HCT116 (cell line): ENCODE data around the gene HARBI1. TPM values are rescaled to one million over a fixed set of nuclear protein-coding genes. Genes with fewer than 3 reads are reported as not detected.

Source experiments
- ATAC-seq: fragments of 200-7000 bp; cut with Tn5 transposase; 2 replicates; pipeline ENCODE4 v1.9.1; 2020; ENCODE audit warnings: mild to moderate bottlenecking, moderate library complexity
- BruUV-seq: library from RNA; stranded (reverse); fragments of 400-500 nt; replicated peaks from 2 replicates; lab custom pipeline; 2021; lab: Mats Ljungman, UMichigan
- CTCF ChIA-PET: fragments of 300-600 bp; sonication (Branson Sonifier 250); formaldehyde crosslinking; loops from one replicate; lab custom pipeline; 2021; ENCODE audit warnings: antibody characterized with exemption; lab: Charles Lee
- POLR2A ChIA-PET: fragments of 300-600, 350-600 bp; sonication (Branson Sonifier 250); formaldehyde crosslinking; loops from one replicate; lab custom pipeline; 2021; ENCODE audit warnings: antibody characterized with exemption; lab: Charles Lee
- RAD21 ChIA-PET, 2 experiments: fragments of 300-600 bp; sonication (Branson Sonifier 250); formaldehyde crosslinking; loops; one replicate each; lab custom pipeline; 2023; ENCODE audit warnings: low total read pairs in 2 of 2; ENCODE audit not compliant: uncharacterized antibody in 2 of 2, unreplicated experiment in 2 of 2, low non-redundant PET in 1 of 2; lab: Charles Lee
- DNase-seq: peaks from one replicate; pipeline ENCODE4 v3.0.0-alpha.2; 2010; ENCODE audit warnings: low read depth, low spot score
- H2AFZ ChIP-seq: fragments of 200-600 bp; shearing (Covaris generic), sonication (generic); 2 replicates; pipeline ENCODE4 v1.6.1; 2017; ENCODE audit warnings: low read depth, mixed run types, mixed read lengths, antibody characterized with exemption, low read length; ENCODE audit not compliant: poor library complexity, severe bottlenecking
- H3K27ac ChIP-seq: 2 replicates; pipeline ENCODE4 v1.5.1; 2012; ENCODE audit warnings: low read depth, low read length
- H3K27me3 ChIP-seq: fragments of 200-600 bp; sonication (generic); 2 replicates; pipeline ENCODE4 v1.6.1; 2016; ENCODE audit warnings: mixed run types, low read length, mixed read lengths; ENCODE audit not compliant: insufficient read depth
- H3K36me3 ChIP-seq, 2 experiments: fragments of 200-500 bp in 1 of 2; fragments of 200-600 bp in 1 of 2; sonication (Bioruptor generic) in 1 of 2; sonication (generic) in 1 of 2; 2 replicates each; pipeline versions ENCODE4 v1.5.1 to v1.6.1; 2014 to 2016; ENCODE audit warnings: low read length in 2 of 2, inconsistent platforms in 1 of 2, mixed read lengths in 1 of 2, mixed run types in 1 of 2; ENCODE audit not compliant: insufficient read depth in 2 of 2, control insufficient read depth in 1 of 2
- H3K4me1 ChIP-seq, 2 experiments: fragments of 200-600 bp in 1 of 2; sonication (generic) in 1 of 2; 2 replicates each; pipeline versions ENCODE4 v1.5.1 to v1.6.1; 2012 to 2017; ENCODE audit warnings: low read length in 2 of 2, inconsistent platforms in 1 of 2, mild to moderate bottlenecking in 1 of 2, mixed read lengths in 1 of 2, mixed run types in 1 of 2, moderate library complexity in 1 of 2; ENCODE audit not compliant: insufficient read depth in 2 of 2, control insufficient read depth in 1 of 2
- H3K4me2 ChIP-seq: fragments of 200-600 bp; sonication (generic); 2 replicates; pipeline ENCODE4 v1.6.1; 2017; ENCODE audit warnings: mixed run types, low read length, mixed read lengths
- H3K4me3 ChIP-seq, 2 experiments: fragments of 200-600 bp in 1 of 2; sonication (generic) in 1 of 2; replicated peaks in 1 of 2; 2 replicates each; pipeline ENCODE4 v1.5.1; 2011 to 2016; ENCODE audit warnings: low read length in 2 of 2, control low read depth in 1 of 2, low read depth in 1 of 2, mild to moderate bottlenecking in 1 of 2, mixed read lengths in 1 of 2, mixed run types in 1 of 2
- H3K79me2 ChIP-seq: fragments of 200-600 bp; sonication (generic); 2 replicates; pipeline ENCODE4 v1.6.1; 2017; ENCODE audit warnings: mild to moderate bottlenecking, mixed run types, low read length, moderate library complexity, mixed read lengths; ENCODE audit not compliant: insufficient read depth
- H3K9ac ChIP-seq: fragments of 200-600 bp; sonication (generic); 2 replicates; pipeline ENCODE4 v1.6.1; 2016; ENCODE audit warnings: low read length, mixed read lengths
- H3K9me2 ChIP-seq: fragments of 200-600 bp; sonication (generic), shearing (Covaris generic); 2 replicates; pipeline ENCODE4 v1.6.1; 2017; ENCODE audit warnings: mixed run types, mild to moderate bottlenecking, moderate library complexity; ENCODE audit not compliant: insufficient read depth
- H3K9me3 ChIP-seq, 2 experiments: fragments of 200-500 bp in 1 of 2; fragments of 200-600 bp in 1 of 2; sonication (Bioruptor generic) in 1 of 2; sonication (generic) in 1 of 2; 2 replicates each; pipeline ENCODE4 v1.6.1; 2014 to 2017; ENCODE audit warnings: low read length in 2 of 2, mixed read lengths in 2 of 2, inconsistent platforms in 1 of 2, low read depth in 1 of 2, mild to moderate bottlenecking in 1 of 2, mixed run types in 1 of 2, moderate library complexity in 1 of 2; ENCODE audit not compliant: control insufficient read depth in 1 of 2, insufficient read depth in 1 of 2
- H4K20me1 ChIP-seq: fragments of 200-600 bp; sonication (generic), shearing (Covaris generic); 2 replicates; pipeline ENCODE4 v1.6.1; 2017; ENCODE audit warnings: mixed run types, mild to moderate bottlenecking, moderate library complexity; ENCODE audit not compliant: insufficient read depth
- ATF3 ChIP-seq: IDR thresholded peaks from 2 replicates; pipeline ENCODE4 v1.6.1; 2012
- CTCF ChIP-seq, 3 experiments: fragments of 200-600 bp in 1 of 3; sonication (generic) in 1 of 3; IDR thresholded peaks in 2 of 3; conservative IDR thresholded peaks in 1 of 3; 2 replicates each; pipeline ENCODE4 v1.5.1; 2012 to 2017; ENCODE audit warnings: low read depth in 2 of 3, low read length in 2 of 3, antibody characterized with exemption in 1 of 3, borderline replicate concordance in 1 of 3, control low read depth in 1 of 3, mild to moderate bottlenecking in 1 of 3, mixed read lengths in 1 of 3, mixed run types in 1 of 3, moderate library complexity in 1 of 3; ENCODE audit not compliant: insufficient read depth in 1 of 3
- EGR1 ChIP-seq: IDR thresholded peaks from 2 replicates; pipeline ENCODE4 v1.6.1; 2012; ENCODE audit warnings: low read depth
- MAX ChIP-seq: IDR thresholded peaks from 2 replicates; pipeline ENCODE4 v1.6.1; 2012
- REST ChIP-seq: IDR thresholded peaks from 2 replicates; pipeline ENCODE4 v1.6.1; 2012; ENCODE audit warnings: low read depth
- ZBTB33 ChIP-seq: IDR thresholded peaks from 2 replicates; pipeline ENCODE4 v1.6.1; 2011; ENCODE audit warnings: mild to moderate bottlenecking, low read length, moderate library complexity; ENCODE audit not compliant: insufficient replicate concordance; ENCODE audit errors: extremely low read depth
- ZFX ChIP-seq: fragments of 450-650 bp; IDR thresholded peaks from 2 replicates; pipeline ENCODE4 v1.6.1; 2017
- ZNF274 ChIP-seq: fragments of 200-500 bp; sonication (Bioruptor generic); IDR thresholded peaks from 2 replicates; pipeline ENCODE4 v1.6.1; 2014; ENCODE audit warnings: mild to moderate bottlenecking, low read depth, low read length, inconsistent platforms
- intact Hi-C: fragments of 100-400 bp; cut with micrococcal nuclease; formaldehyde crosslinking; loops from 2 replicates; pipeline ENCODE4 v1.10.0; 2022
- total RNA-seq: library from RNA; stranded (reverse); gene quantifications from one replicate; pipeline ENCODE4 v1.2.1, GENCODE V29; 2021; ENCODE audit not compliant: unreplicated experiment

The HARBI1 gene
- total RNA-seq, 1 experiment from 2014 or later = 1.9 TPM

- Histone ChIP-seq H3K9me3 (no peaks in the 10 kb centered on the region), H2AFZ (no peak overlapping the region), H3K27ac (no peak overlapping the region), H3K9me2 (no peaks in the 10 kb centered on the region), H3K79me2 (peaks cover 17% of the 10 kb centered on the region), H3K27me3 (no peaks in the 10 kb centered on the region), H3K4me3 (no peak overlapping the region), H4K20me1 (no peaks in the 10 kb centered on the region), H3K9ac (no peak overlapping the region), H3K4me1 (peaks cover 3 to 17% of the 10 kb centered on the region in 2 experiments; a peak in 3 of 4 replicates), H3K4me2 (no peak overlapping the region), H3K36me3 (no peaks in the 10 kb centered on the region)
- POLR2A ChIA-PET = no interaction called here
- CTCF ChIA-PET = no interaction called here
- DNase-seq (no peak), ATAC-seq (no peak)
- RAD21 ChIA-PET = no interaction called here
- intact Hi-C loops = no loop called here
- no peak for TF ChIP-seq ZFX
- TF ChIP-seq EGR1 = no peak
- no peak for TF ChIP-seq MAX
- TF ChIP-seq ZNF274 = no peak
- no peak for TF ChIP-seq CTCF (IDR thresholded peaks at IDR 0.05 in 2 of 3, conservative IDR thresholded peaks at IDR 0.05 in 1 of 3; ENCODE audit: borderline replicate concordance in 1 of 3, insufficient read depth in 1 of 3, low read depth in 2 of 3, low read length in 2 of 3)
- no peak for TF ChIP-seq ATF3
- TF ChIP-seq REST = no peak
- no peak for TF ChIP-seq ZBTB33
- BruUV-seq = no TSS peak
These were observed 19.9 kb downstream of the HARBI1 start for GRCh38 chr11:46597155-46597554.
